IMR-90 (cell line): ENCODE data around the gene KIF5C. TPM values are rescaled to one million over a fixed set of nuclear protein-coding genes. Genes with fewer than 3 reads are reported as not detected.
A peak's percentile ranks its signal among the peaks of the same experiment; 100 is the strongest.

Source experiments
- ATAC-seq: fragments of 200-7000 bp; cut with Tn5 transposase; 2 replicates; pipeline ENCODE4 v1.9.1; 2020; ENCODE audit warnings: low read depth, mild to moderate bottlenecking, moderate library complexity
- BruUV-seq: library from RNA; stranded (reverse); fragments of 400-500 nt; replicated peaks from 2 replicates; lab custom pipeline; 2021; lab: Mats Ljungman, UMichigan
- CTCF ChIA-PET: fragments of 300-600 bp; formaldehyde crosslinking; extraction: SDS; loops from one replicate; lab custom pipeline; 2021; ENCODE audit warnings: antibody characterized with exemption; lab: Yijun Ruan, JAX
- POLR2A ChIA-PET: fragments of 300-600 bp; sonication (Branson Sonifier 250); formaldehyde crosslinking; loops from one replicate; lab custom pipeline; 2022; ENCODE audit warnings: antibody characterized with exemption; ENCODE audit not compliant: unreplicated experiment; lab: Charles Lee
- DNase-seq: peaks from one replicate; pipeline ENCODE4 v3.0.0; 2013
- H2AFZ ChIP-seq: replicated peaks from 2 replicates; pipeline ENCODE3; 2013; ENCODE audit warnings: low read length, mild to moderate bottlenecking; ENCODE audit not compliant: poor library complexity
- H2AK5ac ChIP-seq: 2 replicates; pipeline ENCODE4 v1.6.1; 2013; ENCODE audit warnings: low read depth, low read length, inconsistent platforms
- H2AK9ac ChIP-seq: replicated peaks from 2 replicates; pipeline ENCODE3; 2013; ENCODE audit warnings: mild to moderate bottlenecking, low read depth, low read length, moderate library complexity; ENCODE audit not compliant: poor library complexity
- H2BK120ac ChIP-seq: 2 replicates; pipeline ENCODE4 v1.6.1; 2013; ENCODE audit warnings: low read depth, low read length, inconsistent platforms
- H2BK15ac ChIP-seq: 3 replicates; pipeline ENCODE4 v1.6.1; 2013; ENCODE audit warnings: low read depth, low read length, inconsistent platforms
- H2BK20ac ChIP-seq: 2 replicates; pipeline ENCODE4 v1.6.1; 2013; ENCODE audit warnings: low read depth, mild to moderate bottlenecking, inconsistent platforms, low read length, moderate library complexity
- H2BK5ac ChIP-seq: 2 replicates; pipeline ENCODE4 v1.6.1; 2013; ENCODE audit warnings: mild to moderate bottlenecking, low read depth, low read length, inconsistent platforms; ENCODE audit not compliant: poor library complexity, severe bottlenecking
- H3K14ac ChIP-seq: replicated peaks from 2 replicates; pipeline ENCODE4 v1.6.1; 2013; ENCODE audit warnings: low read depth, low read length, inconsistent platforms
- H3K18ac ChIP-seq: 2 replicates; pipeline ENCODE4 v1.6.1; 2013; ENCODE audit warnings: low read depth, low read length, control low read depth
- H3K23ac ChIP-seq: 2 replicates; pipeline ENCODE4 v1.6.1; 2013; ENCODE audit warnings: low read depth, low read length, inconsistent platforms
- H3K27ac ChIP-seq: 2 replicates; pipeline ENCODE4 v1.5.1; 2013; ENCODE audit warnings: mild to moderate bottlenecking, control low read depth, low read length; ENCODE audit not compliant: insufficient read depth
- H3K27me3 ChIP-seq: 2 replicates; pipeline ENCODE4 v1.6.1; 2013; ENCODE audit warnings: low read length; ENCODE audit not compliant: control insufficient read depth, insufficient read depth
- H3K36me3 ChIP-seq: 2 replicates; pipeline ENCODE4 v1.6.1; 2013; ENCODE audit warnings: low read length, mixed read lengths; ENCODE audit not compliant: control insufficient read depth, insufficient read depth
- H3K4ac ChIP-seq: 2 replicates; pipeline ENCODE4 v1.6.1; 2013; ENCODE audit warnings: low read depth, low read length, inconsistent platforms
- H3K4me1 ChIP-seq: 2 replicates; pipeline ENCODE4 v1.6.1; 2013; ENCODE audit warnings: low read length, mixed read lengths; ENCODE audit not compliant: control insufficient read depth, insufficient read depth
- H3K4me2 ChIP-seq: 2 replicates; pipeline ENCODE4 v1.6.1; 2013; ENCODE audit warnings: low read depth, mild to moderate bottlenecking, control low read depth, low read length, moderate library complexity
- H3K4me3 ChIP-seq: 2 replicates; pipeline ENCODE4 v1.5.1; 2013; ENCODE audit warnings: low read depth, mild to moderate bottlenecking, control low read depth, low read length, moderate library complexity; ENCODE audit not compliant: insufficient read depth
- H3K56ac ChIP-seq: 2 replicates; pipeline ENCODE4 v1.6.1; 2013; ENCODE audit warnings: low read length, inconsistent platforms; ENCODE audit not compliant: insufficient read depth; ENCODE audit errors: extremely low read depth
- H3K79me1 ChIP-seq, 2 experiments: 2 replicates each; pipeline ENCODE4 v1.6.1; 2013; ENCODE audit warnings: low read length in 2 of 2, inconsistent platforms in 1 of 2, low read depth in 1 of 2
- H3K9ac ChIP-seq: 2 replicates; pipeline ENCODE4 v1.6.1; 2013; ENCODE audit warnings: low read depth, low read length, control low read depth
- H3K9me1 ChIP-seq: 2 replicates; pipeline ENCODE4 v1.6.1; 2013; ENCODE audit warnings: low read length, inconsistent platforms; ENCODE audit not compliant: insufficient read depth
- H3K9me3 ChIP-seq: 2 replicates; pipeline ENCODE4 v1.6.1; 2013; ENCODE audit warnings: low read length; ENCODE audit not compliant: control insufficient read depth, insufficient read depth
- H4K20me1 ChIP-seq: 2 replicates; pipeline ENCODE4 v1.6.1; 2013; ENCODE audit warnings: low read length, inconsistent platforms; ENCODE audit not compliant: insufficient read depth
- H4K5ac ChIP-seq: 2 replicates; pipeline ENCODE4 v1.6.1; 2013; ENCODE audit warnings: mild to moderate bottlenecking, low read depth, low read length, control low read depth
- H4K8ac ChIP-seq, 2 experiments: 2 replicates each; pipeline ENCODE4 v1.6.1; 2013; ENCODE audit warnings: low read depth in 2 of 2, low read length in 2 of 2, control low read depth in 1 of 2, inconsistent platforms in 1 of 2
- H4K91ac ChIP-seq: 2 replicates; pipeline ENCODE4 v1.6.1; 2013; ENCODE audit warnings: low read depth, low read length, inconsistent platforms; ENCODE audit not compliant: insufficient read depth
- CEBPB ChIP-seq: IDR thresholded peaks from 2 replicates; pipeline ENCODE4 v1.6.1; 2012; ENCODE audit warnings: low read depth, low read length, improper control_type of control experiment
- WGBS, 2 experiments: methylation state at CpG; one replicate each; pipeline versions ENCODE4 v1.1.5 to v1.1.7; 2013; ENCODE audit warnings: missing lambda C conversion rate in 2 of 2; ENCODE audit not compliant: insufficient read length in 1 of 2; ENCODE audit errors: extremely low coverage in 2 of 2; 5-methylcytosine and 5-hydroxymethylcytosine counted together
- dilution Hi-C: fragments of 300-500 bp; cut with HindIII; formaldehyde crosslinking; loops from one replicate; pipeline ENCODE4 v1.14.3; 2018; ENCODE audit warnings: low sequenced_read_pairs; ENCODE audit not compliant: unreplicated experiment
- in situ Hi-C: fragments of 300-500 bp; cut with MboI; formaldehyde crosslinking; loops from 3 replicates; pipeline ENCODE4 v1.14.3; 2019; ENCODE audit warnings: low sequenced_read_pairs, inconsistent platforms, mixed read lengths
- intact Hi-C: fragments of 100-400 bp; cut with micrococcal nuclease; formaldehyde crosslinking; loops from 2 replicates; pipeline ENCODE4 v1.10.0; 2022
- polyA plus RNA-seq, 3 experiments: library from polyadenylated mRNA; depleted of rRNA; stranded (reverse); fragments of >200 nt; gene quantifications; 2 replicates each; pipeline ENCODE4 v1.2.3, GENCODE V29; 2012; ENCODE audit warnings: low replicate concordance in 1 of 3
- total RNA-seq: library from RNA; depleted of rRNA; stranded (reverse); fragments of >200 nt; gene quantifications from 2 replicates; pipeline ENCODE4 v1.2.3, GENCODE V29; 2012

KIF5C gene
- total and polyA plus RNA-seq, 2 of the 4 experiments (the other 2 are of a cell fraction): 0.10 to 0.18 TPM

- intact Hi-C loops: no loop called here
- no peak for ATAC-seq
- no TSS peak for BruUV-seq
- H2BK20ac ChIP-seq: 0 out of 2 replicates have a peak overlapping the region, but pooled peaks have one; percentile 34
- no peak overlapping the region for H2BK5ac ChIP-seq
- no peak overlapping the region for H3K14ac ChIP-seq
- H4K91ac ChIP-seq: no peak overlapping the region
- H2AFZ ChIP-seq: no peak overlapping the region
- H3K9me1 ChIP-seq: peaks cover 2% of the 10 kb centered on the region; the same call in 1 of the 2 replicates
- no peak overlapping the region for H4K5ac ChIP-seq
- H3K23ac ChIP-seq: no peak overlapping the region
- no peaks in the 10 kb centered on the region for H4K20me1 ChIP-seq
- no peaks in the 10 kb centered on the region for H3K27me3 ChIP-seq
- no peak overlapping the region for H3K4me2 ChIP-seq
- in situ Hi-C loops: no loop called here
- H3K36me3 ChIP-seq: no peaks in the 10 kb centered on the region
- DNase-seq: no peak
- TF ChIP-seq CEBPB: no peak
- no peak overlapping the region for H3K4ac ChIP-seq
- no peak overlapping the region for H2BK15ac ChIP-seq
- no peaks in the 10 kb centered on the region for H3K9me3 ChIP-seq
- peaks cover 6% of the 10 kb centered on the region for H3K4me1 ChIP-seq
- H2AK5ac ChIP-seq: no peak overlapping the region
- no peak overlapping the region for H3K56ac ChIP-seq
- no peak overlapping the region for H3K4me3 ChIP-seq
- no peak overlapping the region; the same call in 1 of the 2 replicates for H2BK120ac ChIP-seq
- ChIA-PET CTCF (no interaction called here), POLR2A (no interaction called here)
- H2AK9ac ChIP-seq: no peak overlapping the region
- no peak overlapping the region for H3K9ac ChIP-seq
- no peak overlapping the region for H3K27ac ChIP-seq
- dilution Hi-C loops: no loop called here
- no peak overlapping the region for H4K8ac ChIP-seq
- 71% methylated on average over 1 of the region's 9 CpGs; no CpG with 5 or more reads in 1 of the 2 experiments for WGBS, 2 experiments
- no peaks in the 10 kb centered on the region for H3K79me1 ChIP-seq
- no peak overlapping the region for H3K18ac ChIP-seq
Measured at GRCh38 chr2:149070681-149071320, 195.8 kb downstream of the KIF5C start.
